ENCODE measurements around the gene NABP2. TPM values are rescaled to one million over a fixed set of nuclear protein-coding genes. Genes with fewer than 3 reads are reported as not detected.
A peak's percentile ranks its signal among the peaks of the same experiment; 100 is the strongest.

The NABP2 gene
- total and polyA plus RNA-seq, 2 donors (not counting 3 experiments of a cell fraction or from before 2014, with no cell fraction given), result 42.4 to 59.7 TPM

DNA sequence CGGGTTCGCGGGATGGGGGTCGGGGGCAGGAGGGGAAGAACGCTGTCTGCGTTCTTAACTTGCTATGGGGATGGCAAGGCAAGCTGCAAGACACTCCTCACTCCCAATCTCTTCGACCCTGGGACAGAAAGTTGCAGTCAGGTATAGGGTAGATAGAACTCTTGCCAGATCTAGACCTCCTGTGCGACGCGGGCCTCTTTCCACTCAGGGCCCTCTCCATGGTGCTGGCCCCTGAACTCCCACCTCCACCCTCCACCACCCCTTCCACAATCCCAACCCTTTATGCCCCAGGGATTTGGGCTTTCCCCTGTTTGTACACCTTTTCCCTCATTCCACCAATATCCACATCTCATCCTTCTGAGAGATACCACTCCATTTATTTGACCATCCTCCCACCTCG is 812 bp downstream of the NABP2 start:
- Histone ChIP-seq H3K9me3 (replicated peaks; ENCODE audit: control insufficient read depth, insufficient read depth, low read length) (no peaks in the 10 kb centered on the region), H4K20me1 (replicated peaks; ENCODE audit: control insufficient read depth, extremely low read depth, insufficient read depth, low read length) (no peaks in the 10 kb centered on the region), H3K27ac (ENCODE audit: insufficient read depth, low read depth, low read length) (no peak overlapping the region), H3K27me3 (ENCODE audit: control insufficient read depth in 2 of 2, insufficient read depth in 2 of 2, low read length in 2 of 2) (no peaks in the 10 kb centered on the region), H3K9ac (replicated peaks; ENCODE audit: extremely low read depth, insufficient read depth, low read length) (no peak overlapping the region), H2AFZ (ENCODE audit: low read depth, low read length) (no peak overlapping the region), H3K4me1 (ENCODE audit: control insufficient read depth, extremely low read depth, insufficient read depth, low read length) (peaks cover 19% of the 10 kb centered on the region), H3K4me2 (ENCODE audit: insufficient read depth, low read length) (peak overlapping the region; percentile 69), H3K4me3 (replicated peaks in 1 of 3; ENCODE audit: insufficient read depth in 1 of 3, low read depth in 1 of 3, low read length in 3 of 3) (peak overlapping the region in 2 of 3 experiments; percentile 49), H3K79me2 (ENCODE audit: control insufficient read depth, insufficient read depth, low read length) (peaks cover 15% of the 10 kb centered on the region), H3K9me1 (replicated peaks; ENCODE audit: control insufficient read depth, extremely low read depth, insufficient read depth, low read length) (no peaks in the 10 kb centered on the region), H3K36me3 (ENCODE audit: control insufficient read depth in 2 of 2, extremely low read depth in 1 of 2, insufficient read depth in 2 of 2, low read length in 2 of 2) (peaks cover 0 to 2% of the 10 kb centered on the region in 2 experiments)
- FAIRE-seq (no peak), DNase-seq (ENCODE audit: low read depth, low spot score) (no peak)
- intact Hi-C loops (cut with micrococcal nuclease) (loop anchor here (1.0 to 2.0 kb wide), 8 partner anchors 19 to 421 kb away; partner anchors contain the start of genes ANKRD52 and COQ10A), dilution Hi-C loops (cut with MboI; ENCODE audit: extremely low pct_ligation_motif_present, low sequenced_read_pairs) (no loop called here)
- TF ChIP-seq EZH2 (IDR thresholded peaks at IDR 0.05; ENCODE audit: borderline replicate concordance, low read depth, low read length, severe bottlenecking), result no peak
- TF ChIP-seq POLR2A (IDR thresholded peaks at IDR 0.05; ENCODE audit: low read depth, low read length), result no peak
- TF ChIP-seq FOS (IDR thresholded peaks at IDR 0.05; ENCODE audit: borderline replicate concordance, insufficient read depth, low read length), result no peak
- ChIA-PET CTCF (no interaction called here), POLR2A (no interaction called here)
- no TSS peak for BruUV-seq (replicated peaks)

DNA sequence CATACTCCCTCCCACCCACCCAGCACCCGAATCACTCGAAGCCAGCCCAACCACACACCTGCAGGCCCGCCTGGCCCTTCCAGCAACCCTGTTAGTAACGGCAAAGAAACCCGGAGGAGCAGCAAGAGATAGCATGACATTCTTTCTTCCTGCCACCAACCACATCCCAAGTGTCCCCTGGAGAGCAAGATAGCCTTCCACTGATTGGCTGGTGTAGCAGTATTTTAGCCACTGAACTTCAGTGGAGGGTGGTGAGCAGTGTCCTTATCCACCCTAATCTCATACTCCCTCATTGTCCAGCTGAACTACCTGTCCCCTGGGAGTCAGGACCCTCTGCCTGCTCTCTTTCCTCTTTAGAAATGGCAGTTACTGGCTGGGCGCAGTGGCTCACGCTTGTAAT is 4.9 kb downstream of the NABP2 start:
- CTCF ChIA-PET, result interaction anchor here (1.3 to 1.5 kb wide), 2 partner anchors 14 to 111 kb away, joined by 3 read pairs; partner anchors contain the start of gene ZC3H10
- dilution Hi-C loops (cut with MboI; ENCODE audit: extremely low pct_ligation_motif_present, low sequenced_read_pairs), result no loop called here
- H3K36me3 ChIP-seq (ENCODE audit: control insufficient read depth in 2 of 2, extremely low read depth in 1 of 2, insufficient read depth in 2 of 2, low read length in 2 of 2), result peaks cover 0 to 2% of the 10 kb centered on the region in 2 experiments
- DNase-seq (ENCODE audit: low read depth, low spot score) (no peak), FAIRE-seq (no peak)
- no peaks in the 10 kb centered on the region for H3K9me3 ChIP-seq (replicated peaks; ENCODE audit: control insufficient read depth, insufficient read depth, low read length)
- no peak overlapping the region for H2AFZ ChIP-seq (ENCODE audit: low read depth, low read length)
- no peak overlapping the region for H3K9ac ChIP-seq (replicated peaks; ENCODE audit: extremely low read depth, insufficient read depth, low read length)
- no peaks in the 10 kb centered on the region for H3K79me2 ChIP-seq (ENCODE audit: control insufficient read depth, insufficient read depth, low read length)
- H3K4me1 ChIP-seq (ENCODE audit: control insufficient read depth, extremely low read depth, insufficient read depth, low read length), result peaks cover 3% of the 10 kb centered on the region
- no peak overlapping the region for H3K27ac ChIP-seq (ENCODE audit: insufficient read depth, low read depth, low read length)
- no peaks in the 10 kb centered on the region for H3K27me3 ChIP-seq (ENCODE audit: control insufficient read depth in 2 of 2, insufficient read depth in 2 of 2, low read length in 2 of 2)
- H4K20me1 ChIP-seq (replicated peaks; ENCODE audit: control insufficient read depth, extremely low read depth, insufficient read depth, low read length), result no peaks in the 10 kb centered on the region
- BruUV-seq (replicated peaks), result no TSS peak
- H3K9me1 ChIP-seq (replicated peaks; ENCODE audit: control insufficient read depth, extremely low read depth, insufficient read depth, low read length), result no peaks in the 10 kb centered on the region
- no peak overlapping the region for H3K4me2 ChIP-seq (ENCODE audit: insufficient read depth, low read length)
- H3K4me3 ChIP-seq (replicated peaks in 1 of 3; ENCODE audit: insufficient read depth in 1 of 3, low read depth in 1 of 3, low read length in 3 of 3), result no peak overlapping the region
- intact Hi-C loops (cut with micrococcal nuclease), result no loop called here
- POLR2A ChIA-PET, result no interaction called here
- TF ChIP-seq POLR2AphosphoS5 (IDR thresholded peaks at IDR 0.05; ENCODE audit: insufficient read depth, low read depth, low read length) (no peak), GATA2 (IDR thresholded peaks at IDR 0.05; ENCODE audit: insufficient read depth, insufficient read length, low read depth, low read length) (no peak), POLR2A (IDR thresholded peaks at IDR 0.05; ENCODE audit: low read depth, low read length) (no peak), EZH2 (IDR thresholded peaks at IDR 0.05; ENCODE audit: borderline replicate concordance, low read depth, low read length, severe bottlenecking) (no peak), JUN (IDR thresholded peaks at IDR 0.05; ENCODE audit: borderline replicate concordance, insufficient read depth, insufficient read length, low read depth) (no peak), FOS (IDR thresholded peaks at IDR 0.05; ENCODE audit: borderline replicate concordance, insufficient read depth, low read length) (no peak), MYC (IDR thresholded peaks at IDR 0.05; ENCODE audit: low read depth, low read length) (no peak)
- TF ChIP-seq, protein P1, sequence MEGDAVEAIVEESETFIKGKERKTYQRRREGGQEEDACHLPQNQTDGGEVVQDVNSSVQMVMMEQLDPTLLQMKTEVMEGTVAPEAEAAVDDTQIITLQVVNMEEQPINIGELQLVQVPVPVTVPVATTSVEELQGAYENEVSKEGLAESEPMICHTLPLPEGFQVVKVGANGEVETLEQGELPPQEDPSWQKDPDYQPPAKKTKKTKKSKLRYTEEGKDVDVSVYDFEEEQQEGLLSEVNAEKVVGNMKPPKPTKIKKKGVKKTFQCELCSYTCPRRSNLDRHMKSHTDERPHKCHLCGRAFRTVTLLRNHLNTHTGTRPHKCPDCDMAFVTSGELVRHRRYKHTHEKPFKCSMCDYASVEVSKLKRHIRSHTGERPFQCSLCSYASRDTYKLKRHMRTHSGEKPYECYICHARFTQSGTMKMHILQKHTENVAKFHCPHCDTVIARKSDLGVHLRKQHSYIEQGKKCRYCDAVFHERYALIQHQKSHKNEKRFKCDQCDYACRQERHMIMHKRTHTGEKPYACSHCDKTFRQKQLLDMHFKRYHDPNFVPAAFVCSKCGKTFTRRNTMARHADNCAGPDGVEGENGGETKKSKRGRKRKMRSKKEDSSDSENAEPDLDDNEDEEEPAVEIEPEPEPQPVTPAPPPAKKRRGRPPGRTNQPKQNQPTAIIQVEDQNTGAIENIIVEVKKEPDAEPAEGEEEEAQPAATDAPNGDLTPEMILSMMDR (IDR thresholded peaks at IDR 0.05; ENCODE audit: extremely low read depth in 1 of 2, insufficient read depth in 1 of 2, low read depth in 1 of 2, low read length in 2 of 2), result no peak
- TF ChIP-seq, protein P2, sequence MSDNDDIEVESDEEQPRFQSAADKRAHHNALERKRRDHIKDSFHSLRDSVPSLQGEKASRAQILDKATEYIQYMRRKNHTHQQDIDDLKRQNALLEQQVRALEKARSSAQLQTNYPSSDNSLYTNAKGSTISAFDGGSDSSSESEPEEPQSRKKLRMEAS (IDR thresholded peaks at IDR 0.05; ENCODE audit: insufficient read depth, insufficient read length), result no peak

All from endothelial cell of umbilical vein (primary cell).